ENCODE data around the gene MTURN. TPM values are rescaled to one million over a fixed set of nuclear protein-coding genes. Genes with fewer than 3 reads are reported as not detected.
A peak's percentile ranks its signal among the peaks of the same experiment; 100 is the strongest.

Gene MTURN
- total RNA-seq, 4 donors from 2014 or later, result 36.9 to 59.7 (median 45.6) TPM

DNA sequence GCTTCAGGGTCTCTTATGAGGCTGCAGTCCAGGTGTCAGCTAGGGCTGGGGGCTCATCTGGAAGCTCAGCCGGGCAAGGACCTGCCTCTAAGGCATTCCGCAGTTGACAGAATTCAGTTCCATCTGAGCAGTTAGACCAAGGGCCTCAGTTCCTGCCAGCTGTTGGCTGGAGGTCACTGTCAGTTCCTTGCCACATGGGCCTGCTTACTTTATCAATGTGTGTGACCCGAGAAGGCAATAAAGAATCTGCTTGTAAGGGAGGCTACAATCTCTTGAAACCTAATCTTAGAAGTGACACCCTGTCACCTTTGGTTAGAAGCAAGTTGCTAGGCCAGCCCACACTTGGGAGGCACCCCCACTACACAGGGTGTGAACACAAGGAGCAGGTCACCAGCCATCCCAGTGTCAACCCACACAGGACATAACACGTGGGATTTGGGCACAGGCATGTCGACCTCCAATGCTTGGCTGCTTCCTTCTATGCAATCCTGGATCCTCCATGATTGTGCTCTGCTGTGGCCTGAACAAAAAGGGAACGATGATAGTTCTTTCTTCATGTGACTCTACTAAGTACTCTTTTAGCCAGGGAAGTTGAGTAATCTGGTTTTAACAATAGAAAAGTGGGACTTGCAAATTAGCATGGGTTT is 41.8 kb downstream of the MTURN start:
- peak in 1 of 2 donors; percentile 81 for DNase-seq (ENCODE audit: low spot score in 2 of 2)
- intact Hi-C loops (cut with DNase I; ENCODE audit: low total_unique reads), result no loop called here
- TF ChIP-seq, protein P1, sequence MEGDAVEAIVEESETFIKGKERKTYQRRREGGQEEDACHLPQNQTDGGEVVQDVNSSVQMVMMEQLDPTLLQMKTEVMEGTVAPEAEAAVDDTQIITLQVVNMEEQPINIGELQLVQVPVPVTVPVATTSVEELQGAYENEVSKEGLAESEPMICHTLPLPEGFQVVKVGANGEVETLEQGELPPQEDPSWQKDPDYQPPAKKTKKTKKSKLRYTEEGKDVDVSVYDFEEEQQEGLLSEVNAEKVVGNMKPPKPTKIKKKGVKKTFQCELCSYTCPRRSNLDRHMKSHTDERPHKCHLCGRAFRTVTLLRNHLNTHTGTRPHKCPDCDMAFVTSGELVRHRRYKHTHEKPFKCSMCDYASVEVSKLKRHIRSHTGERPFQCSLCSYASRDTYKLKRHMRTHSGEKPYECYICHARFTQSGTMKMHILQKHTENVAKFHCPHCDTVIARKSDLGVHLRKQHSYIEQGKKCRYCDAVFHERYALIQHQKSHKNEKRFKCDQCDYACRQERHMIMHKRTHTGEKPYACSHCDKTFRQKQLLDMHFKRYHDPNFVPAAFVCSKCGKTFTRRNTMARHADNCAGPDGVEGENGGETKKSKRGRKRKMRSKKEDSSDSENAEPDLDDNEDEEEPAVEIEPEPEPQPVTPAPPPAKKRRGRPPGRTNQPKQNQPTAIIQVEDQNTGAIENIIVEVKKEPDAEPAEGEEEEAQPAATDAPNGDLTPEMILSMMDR (IDR thresholded peaks at IDR 0.05), result no peak
- no peak overlapping the region for H3K4me3 ChIP-seq (ENCODE audit: low read depth, poor library complexity, severe bottlenecking)
- WGBS, 2 donors, result 71 to 73% methylated on average over 6 of the region's 6 CpGs

DNA sequence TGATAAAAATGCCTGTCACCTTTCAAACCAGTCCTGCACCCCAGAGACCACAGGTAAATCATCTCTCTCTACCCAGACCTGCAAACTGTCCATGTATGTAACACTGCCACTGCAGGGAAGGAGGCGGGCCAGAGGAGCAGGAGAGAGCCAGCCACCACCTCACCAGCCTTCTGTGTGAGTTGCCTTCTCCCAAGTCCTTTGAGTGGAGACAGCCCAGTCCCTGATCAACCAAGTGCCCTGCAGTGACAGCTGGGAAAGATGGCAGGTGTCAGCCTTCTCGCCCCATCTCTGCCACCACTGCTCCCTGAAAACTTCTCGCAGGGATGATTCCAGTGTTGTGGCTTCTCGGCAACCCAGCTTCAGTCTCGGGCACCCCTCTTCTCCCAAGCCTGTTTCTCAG is 42.4 kb downstream of the MTURN start:
- intact Hi-C loops (cut with DNase I; ENCODE audit: low total_unique reads), result no loop called here
- no peak overlapping the region for H3K4me3 ChIP-seq (ENCODE audit: low read depth, poor library complexity, severe bottlenecking)
- 98 to 99% methylated on average over 5 of the region's 5 CpGs for WGBS, 2 donors
- peak in 1 of 2 donors; percentile 70 for DNase-seq (ENCODE audit: low spot score in 2 of 2)
- TF ChIP-seq POLR2A (IDR thresholded peaks at IDR 0.05), result no peak
- TF ChIP-seq, protein P1 (IDR thresholded peaks at IDR 0.05), result no peak

DNA sequence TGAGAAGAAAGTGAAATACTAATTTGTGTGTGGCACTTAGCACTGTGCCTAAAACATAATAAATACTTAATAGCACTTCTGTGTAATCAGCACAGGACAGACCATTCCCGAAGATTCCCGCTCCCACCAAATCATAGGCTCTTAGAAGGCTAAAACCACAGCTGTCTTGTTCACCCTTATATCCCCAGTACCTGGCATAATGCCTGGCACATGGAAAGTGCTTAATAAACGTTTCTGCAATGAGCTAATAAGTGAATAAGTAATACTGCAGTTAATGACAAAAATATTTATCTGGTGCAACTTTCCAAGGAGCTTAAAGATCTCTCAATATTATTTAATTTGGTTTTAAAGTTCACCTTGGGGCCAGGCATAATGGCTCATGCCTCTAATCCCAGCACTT is 43.2 kb downstream of the MTURN start:
- intact Hi-C loops (cut with DNase I; ENCODE audit: low total_unique reads), result no loop called here
- no peak overlapping the region for H3K4me3 ChIP-seq (ENCODE audit: low read depth, poor library complexity, severe bottlenecking)
- WGBS, 2 donors, result 35 to 44% methylated on average over 3 of the region's 3 CpGs
- TF ChIP-seq POLR2A (IDR thresholded peaks at IDR 0.05), result no peak
- TF ChIP-seq, protein P1 (IDR thresholded peaks at IDR 0.05), result no peak
- DNase-seq (ENCODE audit: low spot score in 2 of 2), result peak in 1 of 2 donors; percentile 12

DNA sequence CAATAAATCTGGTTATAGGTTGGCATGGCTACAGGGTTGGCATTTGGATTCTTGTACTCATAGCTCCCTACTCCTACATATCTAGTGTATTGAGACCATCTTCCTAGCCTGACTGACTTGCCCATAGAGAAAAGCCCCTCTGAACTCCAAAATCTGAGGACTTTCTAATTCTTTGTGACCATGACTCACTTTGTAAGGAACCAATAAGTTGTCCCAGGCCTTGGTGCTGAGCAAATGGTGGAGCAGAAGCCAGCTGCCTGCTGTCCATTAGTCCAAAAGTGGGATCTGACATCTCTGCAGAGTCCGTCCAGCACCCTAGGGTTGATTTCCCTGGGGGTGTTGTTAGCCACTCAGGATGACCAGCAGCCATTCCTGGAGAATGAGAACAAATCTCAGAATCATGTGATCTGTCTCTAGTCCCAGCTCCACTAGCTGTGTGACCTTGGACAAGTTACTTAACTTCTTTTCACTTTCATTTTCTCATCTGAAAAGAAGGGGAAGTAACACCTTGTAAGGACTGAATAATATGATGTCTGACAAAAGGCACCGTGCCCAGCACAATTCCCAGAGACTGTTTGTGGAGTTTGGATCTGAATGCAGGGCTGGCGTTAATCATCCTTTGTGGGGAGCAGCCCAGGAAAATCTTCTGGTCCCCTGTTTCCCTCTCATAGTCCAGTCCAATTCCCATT is 44.1 kb downstream of the MTURN start:
- intact Hi-C loops (cut with DNase I; ENCODE audit: low total_unique reads), result no loop called here
- DNase-seq (ENCODE audit: low spot score in 2 of 2), result no peak
- 66 to 88% methylated on average over 3 of the region's 3 CpGs for WGBS, 2 donors
- TF ChIP-seq POLR2A (IDR thresholded peaks at IDR 0.05), result no peak
- TF ChIP-seq, protein P1 (IDR thresholded peaks at IDR 0.05), result no peak
- H3K4me3 ChIP-seq (ENCODE audit: low read depth, poor library complexity, severe bottlenecking), result no peak overlapping the region

DNA sequence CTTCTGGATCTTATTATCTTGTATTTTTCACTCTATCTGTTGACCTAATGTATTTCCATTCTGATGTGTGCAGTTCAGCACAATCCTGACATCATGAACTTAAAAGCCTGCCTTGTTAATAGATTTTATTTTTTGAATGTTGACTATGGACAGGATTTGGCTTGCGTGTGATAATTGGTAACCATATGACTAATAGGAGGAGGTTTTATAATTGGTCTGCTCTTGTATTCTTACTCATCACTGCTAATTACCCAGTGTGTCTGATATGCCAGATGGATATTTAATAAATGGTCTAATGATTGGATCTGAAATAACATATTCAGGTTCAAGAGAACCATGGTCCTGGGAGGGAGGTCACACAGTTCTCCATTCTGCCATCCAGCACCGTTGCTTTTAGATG is 45.9 kb downstream of the MTURN start:
- intact Hi-C loops (cut with DNase I; ENCODE audit: low total_unique reads), result no loop called here
- no peak for DNase-seq (ENCODE audit: low spot score in 2 of 2)
- no peak overlapping the region for H3K4me3 ChIP-seq (ENCODE audit: low read depth, poor library complexity, severe bottlenecking)
- TF ChIP-seq, protein P1 (IDR thresholded peaks at IDR 0.05), result no peak
- TF ChIP-seq POLR2A (IDR thresholded peaks at IDR 0.05), result no peak
- 47 to 64% methylated on average over 2 of the region's 2 CpGs for WGBS, 2 donors
